CD4-positive, alpha-beta T cell treated with Interferon gamma for 1 hour (primary cell): Measurements from ENCODE around the gene CDK6.

Source experiments
- DNase-seq: peaks from one replicate; pipeline ENCODE4 v3.0.0-alpha.2; 2020

CDK6 gene

GRCh38 chr7:92788559-92789183 lies 47.7 kb downstream of the CDK6 start:
- no peak for DNase-seq

GRCh38 chr7:92785923-92786322 lies 50.5 kb downstream of the CDK6 start:
- no peak for DNase-seq

GRCh38 chr7:92784935-92785334 lies 51.4 kb downstream of the CDK6 start:
- DNase-seq: no peak

GRCh38 chr7:92783260-92784201 lies 52.8 kb downstream of the CDK6 start:
- no peak for DNase-seq

GRCh38 chr7:92782855-92783254 lies 53.5 kb downstream of the CDK6 start:
- DNase-seq: no peak

GRCh38 chr7:92782236-92782635 lies 54.1 kb downstream of the CDK6 start:
- no peak for DNase-seq

GRCh38 chr7:92781117-92781720 lies 55.2 kb downstream of the CDK6 start:
- DNase-seq: no peak

DNA sequence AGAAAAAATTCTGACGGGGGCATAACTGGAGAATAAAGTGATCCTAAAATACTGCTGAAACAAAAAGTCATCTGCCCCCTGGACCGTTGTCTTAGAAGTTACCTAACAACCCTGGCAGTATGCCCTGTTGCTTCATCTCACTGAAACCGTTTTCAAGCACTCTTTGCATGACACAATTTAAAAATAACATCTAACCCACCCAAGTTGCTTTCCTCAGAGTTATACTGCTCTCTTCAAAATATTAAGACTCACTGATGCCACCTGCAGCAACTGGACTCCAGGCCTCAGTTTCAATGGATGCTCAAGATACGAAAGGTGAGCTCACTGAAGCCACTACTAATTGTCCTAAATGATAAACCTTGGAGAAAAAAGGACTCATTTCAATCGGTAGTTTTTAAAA lies 57.4 kb downstream of the CDK6 start:
- DNase-seq: no peak

GRCh38 chr7:92777993-92778392 lies 58.4 kb downstream of the CDK6 start:
- DNase-seq: no peak

- no peak for DNase-seq
These were observed 62.6 kb downstream of the CDK6 start for GRCh38 chr7:92773808-92774207.

DNA sequence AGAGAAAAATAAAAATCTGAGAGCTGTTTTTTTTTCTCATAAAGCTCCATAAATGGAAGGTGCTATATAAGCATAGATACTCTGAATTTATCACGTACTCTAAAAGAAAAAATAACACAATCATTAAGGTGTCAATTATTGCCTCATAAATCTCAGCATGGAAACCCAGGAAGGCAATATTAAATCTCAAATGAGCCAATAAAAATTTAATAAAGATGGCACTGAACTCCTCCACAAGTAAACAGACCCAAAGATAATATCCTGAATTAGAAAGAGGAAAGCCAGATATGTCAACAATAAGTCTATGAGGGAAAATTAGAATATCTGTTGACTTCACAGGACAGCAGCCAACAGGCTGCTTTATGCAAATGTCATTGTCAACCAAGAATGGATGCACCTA lies 66.5 kb downstream of the CDK6 start:
- DNase-seq: no peak

GRCh38 chr7:92769394-92769699 lies 67.0 kb downstream of the CDK6 start:
- DNase-seq: no peak

DNA sequence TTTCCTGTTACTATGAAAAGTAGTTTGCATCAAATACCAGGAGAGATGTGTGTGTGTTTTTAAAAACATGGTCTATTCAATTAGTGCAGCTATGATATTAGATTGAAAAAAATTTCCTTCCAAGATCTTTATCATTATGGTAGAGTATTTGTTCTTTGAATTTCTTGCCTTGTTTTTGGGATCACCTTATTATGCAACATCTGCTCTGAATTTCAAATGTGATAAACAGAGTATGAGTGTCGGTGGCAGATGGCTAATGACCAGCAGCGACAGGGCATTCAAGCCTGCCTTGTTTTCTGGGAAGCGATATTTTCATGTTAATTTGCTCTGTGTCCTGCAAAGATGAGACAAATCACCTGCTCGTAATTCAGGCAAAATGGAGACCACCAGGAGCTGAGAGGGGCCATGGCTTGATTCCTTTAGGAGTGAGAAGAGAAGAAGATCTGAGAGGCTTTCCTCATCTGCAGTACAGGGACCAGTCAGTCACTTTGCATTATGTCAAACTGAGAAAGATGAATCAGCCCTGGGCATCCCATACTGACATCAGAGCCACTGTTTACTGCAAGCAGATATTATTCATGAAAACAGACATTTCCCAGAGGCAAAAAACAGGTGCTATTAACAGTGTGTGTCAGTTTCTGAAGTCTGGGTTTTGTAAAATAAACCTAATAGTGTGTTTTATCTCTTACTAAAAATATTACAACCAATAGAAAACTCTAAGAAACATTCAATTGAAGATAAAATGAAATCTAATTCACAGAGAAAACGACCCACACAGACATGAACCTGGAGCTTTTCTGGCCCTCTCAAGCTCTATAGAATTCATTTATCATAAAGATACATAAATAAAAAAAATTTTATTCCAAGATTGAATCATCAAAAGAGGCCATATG lies 67.6 kb downstream of the CDK6 start:
- no peak for DNase-seq

GRCh38 chr7:92767437-92767836 lies 68.9 kb downstream of the CDK6 start:
- DNase-seq: no peak

- no peak for DNase-seq
These were observed 69.8 kb downstream of the CDK6 start for GRCh38 chr7:92766461-92767003.

DNA sequence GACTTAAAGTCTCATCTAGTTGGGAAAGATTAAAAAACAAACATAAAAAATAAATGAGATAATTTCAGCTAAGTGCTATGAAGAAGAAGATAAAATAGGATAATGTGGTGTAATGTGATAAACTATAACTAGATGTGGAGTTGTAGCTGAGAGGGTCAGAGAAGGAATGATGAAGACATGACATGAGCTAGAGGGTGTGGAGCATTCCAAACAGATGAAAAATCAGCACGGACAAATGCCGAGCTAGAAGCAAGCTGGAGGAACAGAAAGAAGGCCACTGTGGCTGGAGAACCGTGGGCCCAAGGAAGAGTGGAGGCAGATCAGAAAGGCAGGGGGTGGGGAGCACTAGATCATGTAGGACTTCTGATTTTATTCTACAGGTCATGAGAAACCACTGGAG lies 70.6 kb downstream of the CDK6 start:
- no peak for DNase-seq

DNA sequence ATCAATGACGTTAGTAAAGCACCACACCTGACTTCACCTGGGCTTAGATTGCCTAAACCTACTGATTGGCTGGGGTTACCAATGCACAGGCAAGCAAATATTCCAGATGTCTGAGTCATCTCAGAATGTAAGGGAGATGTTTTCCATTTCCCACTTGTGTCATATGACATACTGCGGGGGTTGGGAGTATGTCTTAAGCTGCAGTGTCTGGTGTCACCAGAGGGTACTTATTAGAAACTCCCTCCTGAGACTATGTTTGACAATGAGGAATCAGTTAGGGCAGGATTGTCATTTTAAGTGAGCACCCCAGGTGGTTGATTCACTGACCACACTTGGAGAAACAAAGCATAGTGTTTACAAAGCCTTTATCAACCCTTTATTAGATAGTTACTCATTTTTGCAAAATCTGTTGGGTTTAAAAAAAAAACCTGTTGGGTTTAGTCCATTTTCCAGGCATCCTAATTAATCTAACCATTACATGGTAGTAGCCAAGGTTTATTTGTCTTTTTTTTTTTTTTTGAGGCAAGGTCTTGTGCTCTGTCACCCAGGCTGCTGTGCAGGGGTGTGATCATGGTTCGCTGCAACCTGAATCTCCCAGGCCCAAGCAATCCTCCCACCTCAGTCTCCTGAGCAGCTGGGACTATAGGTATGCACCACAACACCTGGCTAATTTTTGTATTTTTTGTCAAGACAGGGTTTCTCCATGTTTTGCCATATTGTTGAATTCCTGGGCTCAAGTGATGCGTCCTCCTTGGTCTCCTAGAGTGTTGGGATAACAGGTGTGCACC lies 72.5 kb downstream of the CDK6 start:
- DNase-seq: no peak

GRCh38 chr7:92762851-92763250 lies 73.5 kb downstream of the CDK6 start:
- no peak for DNase-seq

DNA sequence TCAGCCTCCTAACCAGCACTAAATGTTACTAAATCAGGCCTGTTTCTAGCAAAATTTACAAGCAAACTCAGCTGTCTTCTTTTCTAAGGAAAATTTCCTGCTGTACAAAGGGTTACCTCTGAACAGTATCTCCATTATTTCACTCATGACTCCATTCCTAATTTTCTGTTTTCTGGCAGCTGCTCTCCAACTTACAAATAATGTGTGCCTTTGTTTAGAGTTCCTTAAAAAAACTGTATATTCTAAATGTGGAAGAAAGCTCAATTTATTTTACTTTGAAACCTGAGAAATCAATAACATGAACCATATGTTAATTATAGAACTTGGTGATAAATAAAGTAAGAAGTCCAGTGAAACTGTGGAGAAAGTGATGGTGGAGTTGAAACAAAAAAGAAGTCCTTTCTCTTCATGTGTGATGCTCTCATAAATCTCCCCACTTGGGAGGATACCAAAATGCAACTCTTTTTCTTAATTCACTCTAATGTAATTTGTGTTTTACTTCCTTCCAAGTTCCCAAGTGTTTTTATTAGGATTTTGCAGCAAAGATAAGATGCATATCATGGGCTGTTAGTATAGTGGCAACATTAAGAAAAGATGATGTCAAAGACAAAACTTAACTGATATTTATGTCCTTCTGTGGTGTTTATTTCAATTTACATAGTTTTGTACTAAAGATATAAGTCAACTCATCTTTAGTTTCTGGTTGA lies 74.8 kb downstream of the CDK6 start:
- DNase-seq: no peak

- DNase-seq: no peak
These were observed 77.5 kb downstream of the CDK6 start for GRCh38 chr7:92758796-92759431.
